NCI-H146 treated with DMSO at 0.1 percent for 48 hours (cell line): ENCODE measurements around the gene PARVA.
"Not testable (repeated sequence)": the region's sequence is repeated elsewhere in the genome, so short reads cannot be mapped to it uniquely, and the experiment has no call there.

Experiments
- DNase-seq: peaks from one replicate; lab custom pipeline; 2025; ENCODE audit not compliant: unreplicated experiment; lab: John Stamatoyannopoulos, UW

PARVA gene

DNA sequence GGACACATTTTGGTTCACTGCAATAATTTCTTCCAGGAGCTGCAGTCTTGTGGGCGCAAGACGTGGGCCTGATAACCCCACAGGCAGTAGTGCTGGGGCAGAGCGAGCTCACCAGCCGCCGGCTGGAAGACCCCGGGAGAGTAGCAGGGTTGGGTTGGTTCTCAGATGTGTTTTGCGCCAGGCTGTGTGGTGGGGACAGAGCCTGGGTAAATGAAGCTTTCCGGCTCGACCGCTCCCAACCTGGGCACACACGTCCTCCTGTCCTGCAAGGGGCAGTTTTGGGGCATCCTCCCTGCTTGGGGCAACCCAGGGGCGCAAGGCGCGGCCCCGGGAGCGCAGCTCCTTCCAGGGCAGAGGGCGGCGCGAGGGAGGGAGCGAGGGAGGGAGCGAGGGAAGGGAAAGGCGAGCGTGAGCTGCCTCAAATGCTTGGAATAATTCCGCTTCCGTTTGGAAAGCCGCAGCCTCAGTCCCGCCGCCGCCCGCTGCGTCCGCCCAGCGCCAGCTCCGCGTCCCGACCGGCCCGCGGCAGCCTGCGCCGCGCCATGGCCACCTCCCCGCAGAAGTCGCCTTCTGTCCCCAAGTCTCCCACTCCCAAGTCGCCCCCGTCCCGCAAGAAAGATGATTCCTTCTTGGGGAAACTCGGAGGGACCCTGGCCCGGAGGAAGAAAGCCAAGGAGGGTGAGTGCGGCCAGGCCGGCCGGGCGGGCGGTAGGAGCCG is at the start of gene PARVA:
PARVA (plus strand) TSS at position 466 of the 718 bp plus-strand sequence; CDS start at position 543, 77 bp downstream.
- DNase-seq: peak; percentile 21

DNA sequence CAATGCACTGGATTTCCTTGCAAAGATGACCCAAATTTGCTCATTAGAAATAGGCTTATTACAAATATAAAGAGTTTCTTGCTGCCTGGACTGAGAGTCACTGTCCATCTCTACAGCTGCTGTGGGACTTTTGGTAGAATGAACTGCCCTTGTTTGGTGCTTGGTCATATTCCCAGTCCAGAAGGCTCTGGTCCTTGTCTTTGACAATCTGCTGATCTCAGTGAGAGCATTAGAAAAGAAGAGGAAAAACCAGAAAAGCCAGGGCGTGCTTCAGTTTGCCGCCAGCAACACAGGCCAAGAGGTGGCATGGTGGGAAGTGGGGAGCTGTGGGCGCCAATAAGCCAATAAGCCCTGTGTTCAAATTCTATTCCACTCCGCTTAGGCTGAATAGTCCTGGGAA is 48.2 kb upstream of the PARVA start:
- no peak for DNase-seq

- no peak for DNase-seq
These were observed 47.6 kb upstream of the PARVA start for GRCh38 chr11:12329797-12330196.

- DNase-seq: peak; percentile 17
These were observed 46.7 kb upstream of the PARVA start for GRCh38 chr11:12330485-12331231.

GRCh38 chr11:12331239-12331874 is 46.0 kb upstream of the PARVA start:
- peak; percentile 65 for DNase-seq

DNA sequence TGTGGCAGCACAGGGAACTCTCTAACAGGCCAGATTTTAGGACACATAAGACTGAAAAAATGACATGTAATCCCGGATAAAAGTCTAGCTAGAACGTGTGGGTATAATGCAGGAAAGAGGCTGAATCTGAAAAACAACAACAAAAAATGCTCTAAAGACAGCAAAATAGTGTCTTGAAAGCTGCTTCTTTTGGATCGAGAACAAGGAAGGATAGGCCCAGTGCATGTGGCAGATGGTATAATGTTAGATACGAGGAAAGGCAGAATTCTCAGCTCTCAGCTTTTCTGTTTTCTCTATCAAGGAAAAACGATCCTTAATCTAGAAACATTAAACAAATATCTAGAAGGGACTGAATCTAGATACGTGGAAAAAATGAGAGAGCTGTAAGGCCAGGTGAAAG is 33.8 kb upstream of the PARVA start:
- DNase-seq: no peak

DNA sequence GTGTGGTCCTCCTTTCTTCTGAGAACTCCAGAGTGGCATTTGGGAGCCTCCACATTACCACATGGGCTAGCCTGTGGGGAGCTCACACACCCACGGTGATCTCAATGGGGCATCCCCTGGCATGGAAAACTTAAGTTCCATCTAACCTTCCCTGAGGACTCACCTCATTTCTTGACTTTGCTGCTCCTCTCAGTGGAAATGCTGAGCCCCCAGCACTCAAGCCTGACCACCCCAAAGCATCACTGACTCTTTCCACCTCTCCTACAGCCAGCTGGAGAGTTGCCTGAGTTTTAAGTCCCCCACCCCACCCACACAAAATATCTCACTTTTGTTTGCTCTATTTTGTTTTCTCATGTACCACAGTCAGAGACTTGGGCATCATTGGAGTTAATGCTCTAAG is 23.8 kb upstream of the PARVA start:
- DNase-seq: no peak

- DNase-seq: no peak
These were observed 22.4 kb upstream of the PARVA start for GRCh38 chr11:12354750-12355545.

DNA sequence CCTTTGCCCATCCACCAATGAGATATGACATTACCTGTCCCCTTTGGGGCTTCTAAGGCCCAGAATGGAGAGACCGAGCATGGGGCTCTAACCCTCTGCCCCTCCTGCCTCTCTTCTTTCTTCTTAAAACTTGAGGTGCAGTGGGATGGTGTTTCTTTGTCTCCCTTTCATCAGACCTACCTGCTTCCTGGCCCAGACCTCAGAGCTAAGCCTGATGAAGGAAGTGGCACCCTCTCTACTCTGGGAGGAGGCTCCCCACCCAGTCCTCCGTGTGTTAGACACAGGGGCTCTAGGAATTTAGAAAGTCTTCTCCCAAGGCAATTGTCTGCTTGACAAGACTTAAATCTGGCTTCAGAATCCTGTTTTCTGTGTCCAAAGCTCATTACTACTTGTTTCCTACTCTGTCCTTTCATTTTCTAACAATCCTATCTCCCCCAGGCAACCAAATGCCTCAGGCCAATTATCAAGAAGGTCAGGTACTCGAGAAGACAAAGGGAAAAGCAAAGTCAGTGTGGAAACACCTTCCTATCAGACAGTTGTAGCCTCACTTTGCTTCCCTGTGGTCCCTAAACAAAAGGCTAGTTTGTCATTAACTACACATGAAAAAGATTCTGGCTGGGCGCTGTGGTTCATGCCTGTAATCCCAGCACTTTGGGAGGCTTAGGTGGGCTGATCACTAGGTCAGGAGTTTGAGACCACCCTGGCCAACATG is 20.3 kb upstream of the PARVA start:
- peak; percentile 81 for DNase-seq

GRCh38 chr11:12357697-12358096 is 19.7 kb upstream of the PARVA start:
- DNase-seq: not testable (repeated sequence)

- no peak for DNase-seq
These were observed 18.8 kb upstream of the PARVA start for GRCh38 chr11:12358302-12359188.

DNA sequence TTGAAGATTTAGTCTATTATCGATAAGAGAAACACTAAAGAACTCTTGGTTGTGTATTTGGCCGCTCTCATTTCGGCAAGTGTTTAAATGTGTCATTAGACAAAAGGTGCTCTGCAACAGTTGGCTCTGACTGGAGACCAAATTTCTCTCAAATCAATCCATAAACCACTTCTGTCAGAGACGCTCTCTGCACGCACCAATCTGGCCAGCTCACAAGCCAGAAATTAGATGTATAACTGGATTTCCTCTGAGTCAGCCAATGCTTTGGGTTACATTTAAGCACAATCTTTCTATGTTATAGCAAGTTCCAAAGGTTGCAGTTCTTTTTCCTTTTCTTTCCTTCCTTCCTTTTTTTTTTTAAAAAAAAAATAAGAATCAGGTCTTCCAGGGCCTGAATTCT is 17.6 kb upstream of the PARVA start:
- DNase-seq: no peak

DNA sequence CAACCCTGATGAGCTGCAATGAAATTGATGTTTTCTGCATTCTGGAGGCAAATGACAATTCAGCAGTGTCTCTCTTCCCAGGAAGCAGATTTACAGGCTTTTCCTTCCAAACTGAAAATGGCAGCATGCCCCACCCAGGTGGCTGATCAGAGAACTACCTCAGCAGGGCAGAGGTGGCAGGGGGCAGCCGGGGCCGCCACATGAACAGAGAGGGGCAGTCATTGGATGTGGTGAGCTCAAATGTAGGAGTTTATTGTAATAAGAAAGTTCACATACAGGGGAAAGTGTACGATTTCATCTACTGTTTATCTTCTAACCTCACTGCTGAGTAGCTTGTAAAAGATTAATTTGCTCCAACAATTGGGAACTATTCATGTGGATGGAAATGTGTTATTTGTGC is 15.7 kb upstream of the PARVA start:
- DNase-seq: no peak

- no peak for DNase-seq
These were observed 14.5 kb upstream of the PARVA start for GRCh38 chr11:12362857-12363256.

GRCh38 chr11:12363373-12363772 is 14.0 kb upstream of the PARVA start:
- DNase-seq: no peak

- DNase-seq: not testable (repeated sequence)
These were observed 11.3 kb upstream of the PARVA start for GRCh38 chr11:12365965-12366575.

DNA sequence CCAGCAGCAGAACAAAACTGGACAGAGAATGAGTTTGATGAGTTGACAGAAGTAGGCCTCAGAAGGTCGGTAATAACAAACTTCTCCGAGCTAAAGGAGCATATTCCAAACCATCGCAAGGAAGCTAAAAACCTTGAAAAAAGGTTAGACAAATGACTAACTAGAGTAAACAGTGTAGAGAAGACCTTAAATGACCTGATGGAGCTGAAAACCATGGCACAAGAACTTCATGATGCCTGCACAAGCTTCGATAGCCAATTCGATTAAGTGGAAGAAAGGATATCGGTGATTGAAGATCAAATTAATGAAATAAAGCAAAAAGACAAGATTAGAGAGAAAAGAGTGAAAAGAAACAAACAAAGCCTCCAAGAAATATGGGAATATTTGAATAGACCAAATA is 10.3 kb upstream of the PARVA start:
- DNase-seq: not testable (repeated sequence)

DNA sequence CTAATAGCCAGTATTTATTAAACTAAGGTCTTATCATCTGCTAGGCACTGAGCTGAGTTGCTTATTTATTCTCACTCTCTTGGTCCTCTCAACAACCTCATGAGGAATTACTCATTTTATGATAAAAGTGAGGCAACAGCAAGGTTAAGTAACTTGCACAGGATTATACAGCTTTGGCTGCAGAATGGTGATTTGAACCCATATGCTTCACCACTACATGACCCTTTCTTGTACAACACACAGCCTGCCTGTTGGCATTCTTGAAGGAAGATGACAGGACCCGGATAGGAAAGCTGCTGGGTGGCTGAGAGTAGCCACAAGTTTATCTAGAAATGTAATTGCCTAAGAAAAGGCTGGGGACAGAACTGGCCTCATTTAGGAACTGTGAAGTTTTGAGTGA is 5.3 kb upstream of the PARVA start:
- DNase-seq: no peak

GRCh38 chr11:12375720-12376119 is 1.7 kb upstream of the PARVA start:
- no peak for DNase-seq
